ENCODE measurements around the gene SCMH1.

The SCMH1 gene

DNA sequence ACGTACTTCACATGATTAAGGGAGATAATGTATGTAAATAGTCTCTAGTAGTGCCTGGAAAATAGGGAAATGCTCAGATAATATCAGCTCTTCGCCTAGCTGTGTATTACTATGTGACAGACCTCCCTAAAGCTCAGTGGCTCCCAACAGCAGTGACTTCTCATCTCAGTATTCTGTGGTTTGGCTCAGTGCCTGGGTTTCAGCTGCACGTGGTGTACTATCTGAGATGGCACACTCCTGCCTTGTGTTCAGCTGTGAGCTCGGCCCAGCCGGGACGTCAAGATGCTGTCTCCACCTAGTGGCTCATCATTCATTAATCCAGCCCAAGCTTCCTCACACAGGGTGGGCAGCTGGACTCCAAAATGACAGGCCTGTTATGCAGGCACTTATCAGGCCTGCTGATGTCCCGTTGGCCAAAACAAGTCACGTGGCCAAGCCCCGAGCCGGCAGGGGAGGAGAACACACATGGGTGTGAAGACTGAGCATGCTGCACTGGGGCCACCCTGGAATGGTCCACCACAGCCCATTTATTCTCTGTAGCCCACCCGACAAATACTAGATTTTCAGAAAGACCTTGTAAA is 238.4 kb downstream of the SCMH1 start:
- peak; percentile 99 for DNase-seq (ENCODE audit: low read depth)

DNA sequence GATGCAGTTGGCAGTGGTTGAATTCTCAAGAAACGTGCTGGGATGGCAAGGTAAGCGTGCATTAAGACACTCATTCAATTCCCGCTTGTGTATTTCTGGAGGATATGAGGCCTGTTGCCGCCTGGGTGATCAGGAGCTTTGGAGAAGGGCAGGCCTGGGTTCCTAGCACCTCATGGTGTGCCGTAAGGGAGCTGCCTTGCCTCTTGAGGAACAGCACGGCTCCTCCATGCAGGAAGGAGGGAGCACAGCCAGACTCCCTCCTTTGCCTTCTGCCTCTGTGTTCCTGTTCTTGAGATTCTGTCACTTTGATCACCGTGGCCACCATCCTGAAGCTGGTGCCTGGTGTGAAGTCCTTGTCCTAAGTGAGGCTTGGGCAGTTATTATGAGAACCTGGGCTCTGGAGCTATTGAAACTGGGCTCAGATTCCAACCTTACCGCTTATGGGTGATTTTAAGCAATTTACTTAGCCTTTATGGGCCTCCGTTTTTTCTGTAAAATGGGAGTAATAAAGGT is 238.9 kb downstream of the SCMH1 start:
- no peak for DNase-seq (ENCODE audit: low read depth)

DNA sequence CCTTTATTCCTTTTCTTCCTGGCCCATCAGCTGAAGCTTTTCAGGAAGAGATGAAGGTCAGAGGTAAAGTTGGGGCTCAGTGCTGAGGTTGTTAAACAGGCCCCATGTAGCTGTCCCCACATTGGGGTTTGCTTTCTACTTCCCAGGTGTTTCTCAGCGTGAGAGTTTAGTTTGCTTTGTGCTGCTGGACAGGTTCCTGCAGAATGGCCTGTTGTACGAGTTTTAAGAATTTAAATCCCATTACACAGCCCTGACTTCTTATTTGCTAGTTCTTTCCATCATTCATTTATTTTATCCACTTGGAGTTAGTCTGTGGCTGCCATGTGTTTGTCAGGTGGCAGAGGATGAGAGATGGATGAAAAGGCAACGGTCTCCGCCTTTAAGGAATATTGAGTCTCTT is 243.4 kb downstream of the SCMH1 start:
- no peak for DNase-seq (ENCODE audit: low read depth)

DNA sequence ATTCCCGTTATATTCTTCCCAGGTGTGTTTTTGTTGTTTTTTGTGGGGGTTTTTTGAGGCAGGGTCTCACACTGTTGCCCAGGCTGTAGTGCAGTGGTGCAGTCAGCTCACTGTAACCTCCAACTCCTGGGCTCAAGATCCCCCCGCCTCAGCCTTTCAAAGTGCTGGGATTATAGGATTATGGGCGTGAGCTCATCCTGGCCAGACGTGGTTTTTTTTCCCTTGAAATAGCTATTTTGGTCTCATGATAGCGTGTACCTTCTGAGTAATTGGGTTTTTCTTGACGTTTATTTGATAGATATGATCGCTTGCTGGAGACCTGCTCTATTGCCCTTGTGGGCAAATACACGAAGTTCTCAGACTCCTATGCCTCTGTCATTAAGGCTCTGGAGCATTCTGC is 245.0 kb downstream of the SCMH1 start:
- peak; percentile 76 for DNase-seq (ENCODE audit: low read depth)

DNA sequence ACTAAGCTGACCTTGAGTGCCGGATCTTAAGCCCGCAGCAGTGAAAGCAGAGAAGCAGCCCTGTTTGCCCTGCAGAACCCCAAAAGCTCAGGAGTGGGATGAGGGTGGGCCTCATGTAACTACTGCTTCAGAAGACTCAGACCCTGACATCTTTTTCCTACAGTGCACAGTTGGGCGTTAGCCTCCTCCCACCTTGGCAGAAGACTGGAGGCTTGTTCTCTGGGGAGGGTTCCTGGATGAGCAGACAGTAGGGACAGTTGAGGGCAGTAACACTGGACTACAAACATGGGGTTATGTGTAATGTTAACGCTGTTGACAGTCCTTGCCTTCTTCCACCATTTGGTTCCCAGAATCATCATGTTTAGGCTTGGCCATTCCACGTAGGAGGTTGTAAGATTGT is 253.0 kb downstream of the SCMH1 start:
- no peak for DNase-seq (ENCODE audit: low read depth)

DNA sequence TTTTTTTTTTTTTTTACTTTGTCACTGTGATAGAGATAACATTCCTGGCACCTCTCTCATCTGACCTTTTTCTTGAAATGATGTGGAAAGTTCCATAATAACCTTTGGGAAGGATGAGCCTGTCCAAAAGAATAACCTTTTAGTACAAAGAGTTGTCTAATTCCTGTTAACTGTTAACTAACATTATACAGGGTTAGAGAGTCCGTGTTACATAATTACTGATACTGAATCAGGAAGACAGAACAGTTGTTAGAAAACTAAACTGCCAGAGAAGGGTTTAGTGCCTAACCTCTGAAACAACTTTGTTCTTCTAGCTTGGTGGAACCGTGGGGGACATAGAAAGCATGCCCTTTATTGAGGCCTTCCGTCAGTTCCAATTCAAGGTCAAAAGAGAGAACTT is 253.8 kb downstream of the SCMH1 start:
- no peak for DNase-seq (ENCODE audit: low read depth)

DNA sequence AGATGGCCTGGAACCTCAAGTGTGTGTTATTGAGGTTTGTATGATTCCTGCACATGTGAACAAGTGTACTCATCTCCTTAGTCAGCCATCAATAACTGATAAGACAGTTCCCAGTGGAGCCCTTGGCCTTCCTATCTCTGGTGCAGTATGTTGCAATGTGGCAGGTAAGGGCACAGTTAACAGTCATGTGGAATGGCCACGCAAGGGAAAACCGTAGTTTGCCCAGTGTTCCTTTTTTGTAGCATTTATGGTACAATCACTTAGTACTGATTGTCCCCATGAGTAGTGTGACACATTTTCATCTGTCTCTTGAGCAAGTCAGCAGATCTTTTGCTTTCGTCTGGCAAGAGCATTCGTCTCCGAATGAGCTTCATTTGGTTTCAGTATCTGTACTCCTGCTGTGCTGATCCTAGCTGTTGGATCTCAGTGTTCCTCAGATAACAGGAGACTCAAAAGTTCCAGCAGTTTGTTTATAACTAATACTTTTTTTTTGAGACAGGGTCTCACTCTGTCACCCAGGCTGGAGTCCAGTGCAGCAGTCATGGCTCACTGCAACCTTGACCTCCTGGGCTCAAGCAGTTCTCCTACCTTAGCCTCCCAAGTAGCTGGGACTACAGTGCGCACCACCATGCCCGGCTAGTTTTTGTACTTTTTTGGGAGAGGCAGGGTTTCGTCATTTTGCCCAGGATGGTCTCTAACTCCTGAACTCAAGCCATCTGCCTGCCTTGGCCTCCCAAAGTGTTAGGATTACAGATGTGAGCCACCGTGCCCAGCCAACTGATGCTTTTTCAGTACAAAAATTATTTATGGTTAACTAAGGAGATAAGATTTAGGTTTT is 254.4 kb downstream of the SCMH1 start:
- no peak for DNase-seq (ENCODE audit: low read depth)

DNA sequence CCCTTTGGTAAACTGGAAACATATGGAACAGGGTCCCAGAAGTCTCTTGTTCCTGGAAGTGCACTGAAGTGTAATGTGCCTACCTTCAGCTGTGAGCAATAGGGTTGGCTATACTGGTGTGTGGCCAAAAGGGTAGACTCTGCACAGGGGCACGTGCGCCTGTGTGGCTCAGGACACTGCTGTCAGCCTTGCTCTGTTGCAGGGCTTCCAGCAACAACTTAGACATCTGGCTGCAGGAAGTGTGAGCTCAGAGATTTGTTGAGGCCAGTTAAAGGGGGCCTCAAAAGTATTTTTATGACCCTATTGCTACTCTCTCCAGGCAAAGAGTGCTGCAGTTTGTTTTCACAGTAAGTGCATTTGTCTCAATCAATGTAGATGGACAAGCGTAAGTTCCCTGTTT is 255.2 kb downstream of the SCMH1 start:
- no peak for DNase-seq (ENCODE audit: low read depth)

DNA sequence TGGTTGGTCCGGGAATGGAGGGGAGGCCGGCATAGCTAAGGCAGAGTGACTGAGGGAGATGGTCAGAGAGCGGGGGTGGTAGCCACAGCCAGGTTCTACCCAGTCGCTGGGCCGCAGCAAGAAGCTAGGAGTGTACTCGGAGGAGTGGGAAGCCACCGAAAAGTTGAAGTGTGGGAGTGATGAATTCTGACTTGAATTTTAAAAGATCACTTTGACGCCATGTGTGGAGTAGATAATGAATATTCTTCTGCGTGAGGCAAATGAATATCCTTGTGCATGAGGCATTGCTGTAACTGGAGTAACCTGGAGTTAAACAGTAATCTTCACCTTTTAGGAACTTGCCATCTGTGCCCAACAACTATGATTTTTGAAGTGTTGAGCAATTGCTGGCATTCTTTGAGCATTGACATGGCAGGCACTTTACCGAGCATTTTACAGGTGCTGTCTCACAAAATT is 255.8 kb downstream of the SCMH1 start:
- DNase-seq (ENCODE audit: low read depth): no peak

DNA sequence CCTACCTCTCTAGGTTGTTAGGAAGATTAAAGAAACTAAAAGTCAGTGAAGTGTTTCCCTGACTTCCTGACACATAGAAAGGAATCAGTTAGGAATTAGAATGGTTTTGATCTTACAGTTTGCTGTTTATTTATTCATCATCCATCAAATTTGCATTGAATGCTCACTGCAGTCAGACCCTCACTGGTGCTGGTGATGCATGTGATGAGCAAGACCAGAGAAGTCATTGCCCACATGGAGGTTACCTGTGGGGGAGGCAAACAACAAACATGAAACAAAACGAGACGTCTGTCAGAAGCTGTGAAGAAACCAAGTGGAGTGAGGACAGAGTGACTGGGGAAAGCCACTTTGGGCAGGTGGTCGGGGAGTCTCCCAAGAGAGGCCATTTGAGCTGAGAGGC is 256.2 kb downstream of the SCMH1 start:
- DNase-seq (ENCODE audit: low read depth): no peak

DNA sequence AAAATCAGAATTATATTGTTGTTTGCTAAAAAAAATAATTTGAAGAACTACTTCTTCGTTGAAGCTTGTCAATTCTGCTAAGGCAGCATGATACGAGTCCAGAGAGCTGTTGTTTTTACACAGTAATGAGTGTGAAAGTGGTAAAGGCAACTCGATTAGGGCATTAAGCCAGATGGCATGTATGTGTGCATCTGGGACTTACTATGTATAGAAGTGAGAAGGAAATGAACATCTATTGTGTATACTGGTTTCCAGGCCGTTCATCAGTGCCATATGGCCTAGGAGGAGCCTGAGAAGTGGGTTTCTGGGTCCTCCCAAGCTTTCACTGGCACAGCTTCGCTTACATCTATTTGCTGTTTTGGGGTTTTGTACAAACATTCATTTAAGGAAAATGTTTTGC is 256.9 kb downstream of the SCMH1 start:
- no peak for DNase-seq (ENCODE audit: low read depth)

DNA sequence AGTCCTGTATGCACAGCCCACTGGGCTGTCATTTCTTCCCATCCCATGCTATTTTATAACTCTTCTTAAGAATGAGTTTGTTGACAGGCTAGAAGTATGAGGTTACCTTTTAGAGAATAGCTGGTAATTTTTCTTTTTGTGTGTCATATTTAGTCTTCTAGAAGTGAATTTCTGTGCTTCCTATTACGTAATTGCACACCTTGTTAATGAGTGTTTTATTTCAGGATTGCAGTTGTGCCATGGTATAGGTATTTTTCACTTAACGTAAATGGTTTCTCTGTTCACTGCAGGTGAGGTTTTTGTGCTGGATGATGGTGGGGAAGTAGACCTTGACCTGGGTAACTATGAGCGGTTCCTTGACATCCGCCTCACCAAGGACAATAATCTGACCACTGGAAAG is 257.6 kb downstream of the SCMH1 start:
- DNase-seq (ENCODE audit: low read depth): no peak

DNA sequence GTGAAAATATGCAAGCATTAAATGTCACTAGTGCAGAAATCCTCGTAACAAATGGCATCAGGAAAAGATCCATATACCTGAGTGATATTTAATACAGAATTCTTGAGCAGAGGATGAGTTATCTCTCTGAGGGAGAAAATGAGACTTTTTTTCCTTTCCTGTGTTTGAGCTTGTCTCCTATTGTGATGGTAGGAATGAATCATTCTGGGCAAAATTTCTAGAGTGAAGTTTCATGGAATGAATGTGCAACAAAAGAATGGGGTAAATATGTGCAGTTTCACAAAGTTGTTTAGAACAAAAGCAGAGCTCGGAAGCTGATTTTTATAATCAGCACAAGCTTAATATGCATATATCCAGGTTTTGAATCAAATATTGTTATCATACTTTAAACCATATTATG is 258.0 kb downstream of the SCMH1 start:
- no peak for DNase-seq (ENCODE audit: low read depth)

DNA sequence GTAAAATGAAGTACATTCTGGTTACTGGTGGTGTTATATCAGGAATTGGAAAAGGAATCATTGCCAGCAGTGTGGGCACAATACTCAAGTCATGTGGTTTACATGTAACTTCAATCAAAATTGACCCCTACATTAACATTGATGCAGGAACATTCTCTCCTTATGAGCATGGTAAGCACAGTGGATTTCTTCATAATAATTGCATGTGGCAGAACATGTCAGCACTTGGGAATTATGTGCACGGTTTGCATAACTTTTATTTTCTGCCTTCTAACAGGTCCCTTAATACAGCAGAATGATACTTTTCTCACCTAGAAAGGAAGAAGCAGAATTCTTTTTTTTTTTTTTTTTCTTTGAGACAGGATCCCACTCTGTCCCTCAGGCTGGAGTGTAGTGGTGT is 258.8 kb downstream of the SCMH1 start:
- no peak for DNase-seq (ENCODE audit: low read depth)

DNA sequence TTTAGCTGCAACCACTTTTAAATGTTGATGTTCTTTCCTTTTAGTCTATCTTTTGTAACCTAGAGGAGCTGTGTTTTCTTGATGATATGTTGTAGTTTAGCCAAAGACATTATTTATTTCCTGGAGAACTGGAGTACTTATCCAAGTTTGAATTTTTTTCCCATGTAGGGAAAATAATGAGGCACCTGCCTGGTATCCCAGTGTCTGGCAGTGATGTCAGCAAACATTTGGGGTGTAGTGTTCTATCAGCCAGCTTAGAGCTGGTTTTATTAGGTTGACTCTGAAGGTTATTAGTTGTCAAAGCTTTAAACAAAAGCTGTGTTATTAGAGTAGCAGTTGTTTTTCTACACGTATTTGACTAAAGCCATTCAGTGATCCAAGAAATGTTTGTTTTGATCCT is 259.4 kb downstream of the SCMH1 start:
- DNase-seq (ENCODE audit: low read depth): no peak

DNA sequence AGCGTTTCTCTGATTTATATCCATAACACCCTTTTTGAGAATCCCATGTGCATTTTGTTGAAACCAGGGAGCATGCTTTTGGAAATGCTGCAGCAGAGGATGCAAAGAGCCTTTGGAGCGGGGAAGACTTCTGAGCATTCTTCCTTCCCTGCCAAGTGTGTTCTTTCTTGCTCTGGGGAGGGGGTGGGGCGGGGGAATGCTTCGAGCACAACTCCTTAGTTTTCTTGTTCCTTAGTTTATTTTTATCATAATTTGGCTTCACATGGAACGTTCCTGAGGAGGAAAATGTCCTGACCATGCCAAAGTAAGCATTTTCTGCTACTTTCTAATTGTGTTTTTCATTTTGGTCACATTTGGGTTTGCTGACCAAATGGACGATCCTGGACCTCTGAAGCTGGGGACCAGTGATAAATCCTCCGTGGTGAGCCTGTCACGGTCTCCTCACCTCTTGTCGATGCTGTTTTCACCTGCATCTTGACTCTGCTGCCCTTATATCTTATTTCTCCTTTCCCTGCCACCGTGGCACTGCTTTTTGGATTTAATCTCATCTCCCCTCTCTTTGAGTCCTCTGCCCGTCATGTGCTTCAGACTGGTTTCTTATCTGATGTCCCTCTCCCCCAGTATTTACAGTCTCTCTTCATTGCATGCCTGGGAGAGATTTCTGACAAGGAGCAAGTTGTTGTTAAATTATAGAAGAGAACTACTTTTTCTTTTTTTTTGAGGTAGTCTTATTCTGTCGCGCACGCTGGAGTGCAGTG is 260.2 kb downstream of the SCMH1 start:
- DNase-seq (ENCODE audit: low read depth): no peak

DNA sequence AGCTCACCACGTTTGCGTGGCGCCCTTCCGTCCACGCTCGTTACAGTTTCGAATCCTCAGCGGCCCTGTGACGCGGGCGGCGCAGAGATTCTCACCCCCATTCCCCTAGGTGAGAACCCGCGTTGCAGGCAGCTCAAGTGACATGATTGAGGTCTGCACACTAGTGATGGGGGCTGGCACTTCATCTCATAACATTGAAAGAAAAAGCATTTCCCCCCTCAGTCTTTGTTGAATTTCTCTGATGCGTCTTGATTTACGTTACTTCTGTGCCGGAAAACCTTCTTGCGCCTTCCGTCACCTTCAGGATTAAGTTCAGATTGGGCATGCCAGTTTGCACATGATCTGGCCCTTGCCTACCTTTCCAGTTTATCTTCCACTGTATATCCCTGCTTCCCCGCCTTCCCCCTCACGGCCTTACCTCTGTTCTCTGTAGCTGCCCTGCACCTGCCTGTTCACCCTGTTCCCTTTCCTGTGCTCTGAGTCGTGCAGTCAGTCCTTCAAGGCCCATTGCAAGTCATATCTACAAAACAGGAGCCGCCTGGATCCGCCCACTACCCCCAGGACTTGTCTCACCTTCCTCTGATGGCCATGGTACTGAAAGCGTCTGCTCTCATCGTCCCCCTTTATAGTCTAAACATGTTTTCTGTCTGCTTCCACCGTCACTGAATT is 261.5 kb downstream of the SCMH1 start:
- peak; percentile 33 for DNase-seq (ENCODE audit: low read depth)

DNA sequence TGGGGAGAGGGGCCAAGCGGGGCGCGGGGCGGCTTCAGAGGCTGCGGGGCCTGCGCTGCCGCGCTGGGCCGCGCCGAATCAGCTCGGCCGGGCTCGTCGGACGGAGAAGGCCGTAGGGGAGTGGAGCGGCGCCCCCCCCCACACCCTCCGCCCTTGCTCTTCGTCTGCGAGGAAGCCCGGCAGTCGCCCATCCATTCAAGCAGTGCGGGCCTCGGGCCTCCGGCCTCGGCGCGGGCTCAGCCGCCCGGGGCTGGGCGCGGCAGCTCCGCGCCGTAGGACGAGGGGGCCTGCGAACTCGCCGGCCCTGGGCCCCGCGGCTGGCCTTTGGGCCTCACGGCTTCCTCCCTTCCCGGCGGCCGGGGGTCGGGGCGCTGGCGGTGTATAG is 262.0 kb downstream of the SCMH1 start:
- no peak for DNase-seq (ENCODE audit: low read depth)

DNA sequence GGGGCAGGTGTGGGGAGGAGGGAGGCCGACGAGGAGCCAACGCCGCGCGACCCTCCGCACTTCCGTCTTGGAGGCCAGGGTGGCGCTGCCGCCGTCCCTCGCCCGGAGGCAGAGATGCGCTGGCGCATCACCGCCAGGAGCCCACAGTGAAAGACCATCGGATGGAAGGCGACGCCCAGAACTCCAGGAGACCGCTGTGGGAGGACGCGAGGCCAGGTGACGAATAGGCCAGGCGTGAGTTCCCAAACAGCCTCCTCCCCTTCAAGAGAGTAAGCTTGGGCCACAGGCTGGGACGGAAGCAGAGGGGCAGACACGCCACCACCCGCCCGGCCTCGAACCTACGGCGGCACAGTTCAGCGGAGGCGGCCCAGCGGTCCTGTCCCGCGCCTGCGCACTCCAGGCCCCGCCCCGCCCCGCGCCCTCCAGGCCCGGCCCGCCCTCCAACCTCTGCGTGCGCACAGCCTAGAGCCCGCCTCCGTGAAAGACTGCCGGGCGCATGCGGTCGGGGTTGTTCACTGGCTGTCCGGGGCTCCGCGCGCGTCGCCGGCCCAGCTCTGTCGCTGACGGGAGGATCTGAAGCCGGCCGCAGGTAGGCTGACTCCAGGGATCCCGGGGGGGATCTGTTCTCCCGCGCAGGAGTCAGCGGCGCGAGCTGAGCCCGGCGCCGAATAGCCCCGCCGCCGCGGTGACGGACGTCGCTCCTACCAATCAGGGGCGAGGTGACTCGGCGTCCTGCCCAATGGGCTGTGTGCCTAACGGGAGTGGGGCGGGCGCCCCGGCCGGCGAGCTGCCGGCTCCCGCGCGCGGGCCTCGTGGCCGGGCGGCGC is 262.7 kb downstream of the SCMH1 start, which contains the start of gene CTPS1:
Gene CTPS1, plus strand, starts transcription at position 456 of the 827 bp plus-strand sequence. CDS start 3,595 bp downstream, outside the sequence.
- peak; percentile 86 for DNase-seq (ENCODE audit: low read depth)

DNA sequence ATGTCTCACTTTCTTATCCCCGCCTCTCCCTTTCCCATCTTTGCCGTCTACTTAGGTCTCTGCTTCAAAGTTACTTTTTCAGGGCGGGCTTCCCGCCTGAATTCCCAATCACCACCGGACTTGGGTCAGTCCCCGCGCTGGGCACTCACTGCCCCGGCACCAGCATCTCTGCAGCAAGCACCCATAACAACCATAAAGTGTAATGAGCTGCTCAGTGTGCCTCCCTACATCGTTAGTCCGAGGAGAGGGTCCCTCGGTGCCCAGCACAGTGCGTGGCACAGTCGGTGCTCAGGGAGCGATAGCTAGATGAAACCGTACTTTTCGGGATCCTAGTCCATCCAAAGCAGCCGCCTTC is 263.2 kb downstream of the SCMH1 start:
- DNase-seq (ENCODE audit: low read depth): no peak

DNA sequence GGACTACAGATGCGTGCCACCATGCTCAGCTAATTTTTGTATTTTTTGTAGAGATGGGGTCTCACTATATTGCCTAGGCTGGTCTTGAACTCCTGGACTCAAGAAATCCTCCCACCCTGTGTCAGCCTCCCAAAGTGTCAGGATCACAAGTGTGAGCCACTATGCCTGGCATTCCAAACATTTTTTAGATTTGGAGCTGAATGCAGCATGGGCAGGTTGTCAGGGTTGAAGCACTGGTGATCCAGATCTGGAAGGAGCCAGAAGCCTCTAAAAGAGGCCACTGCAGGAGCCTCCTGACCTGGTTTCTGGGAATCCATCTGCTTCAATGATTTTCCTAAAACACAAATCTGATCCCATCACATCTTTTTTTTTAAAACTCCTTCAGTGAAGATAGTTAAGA is 264.4 kb downstream of the SCMH1 start:
- no peak for DNase-seq (ENCODE audit: low read depth)

All from amniotic epithelial cell (primary cell).